Endothelial cell of umbilical vein (primary cell): ENCODE data around the gene ATP2B2. TPM values are rescaled to one million over a fixed set of nuclear protein-coding genes. Genes with fewer than 3 reads are reported as not detected.

Experiments
- BruUV-seq: library from RNA; stranded (reverse); fragments of 400-500 nt; replicated peaks from 2 replicates; lab custom pipeline; 2021; lab: Mats Ljungman, UMichigan
- CTCF ChIA-PET: fragments of 300-600, 350-600 bp; sonication (Branson Sonifier 250); formaldehyde crosslinking; loops from one replicate; lab custom pipeline; 2021; ENCODE audit warnings: antibody characterized with exemption, inconsistent platforms; lab: Charles Lee
- POLR2A ChIA-PET: fragments of 300-600, 350-600 bp; sonication (Branson Sonifier 250); formaldehyde crosslinking; loops from one replicate; lab custom pipeline; 2021; ENCODE audit warnings: antibody characterized with exemption, inconsistent platforms; lab: Charles Lee
- DNase-seq: peaks from one replicate; pipeline ENCODE4 v3.0.0-alpha.2; 2011; ENCODE audit warnings: low read depth, low spot score
- FAIRE-seq: peaks from 2 replicates; lab custom pipeline; 2011; peaks lifted over from hg19 to GRCh38; lab: Jason Lieb, UNC
- H2AFZ ChIP-seq: 2 replicates; pipeline ENCODE4 v1.6.0; 2012; ENCODE audit warnings: low read depth, low read length, control low read depth, inconsistent platforms
- H3K27ac ChIP-seq: 2 replicates; pipeline ENCODE4 v1.5.1; 2011; ENCODE audit warnings: low read depth, mild to moderate bottlenecking, control low read depth, low read length, moderate library complexity; ENCODE audit not compliant: insufficient read depth
- H3K27me3 ChIP-seq, 2 experiments: 2 replicates each; pipeline versions ENCODE4 v1.6.0 to v1.6.1; 2011; ENCODE audit warnings: low read length in 2 of 2, mixed read lengths in 1 of 2; ENCODE audit not compliant: control insufficient read depth in 2 of 2, insufficient read depth in 2 of 2
- H3K36me3 ChIP-seq, 2 experiments: 2 replicates in 1 of 2; 3 replicates in 1 of 2; pipeline ENCODE4 v1.5.1; 2011; ENCODE audit warnings: low read length in 2 of 2, mild to moderate bottlenecking in 1 of 2, moderate library complexity in 1 of 2; ENCODE audit not compliant: control insufficient read depth in 2 of 2, insufficient read depth in 2 of 2; ENCODE audit errors: extremely low read depth in 1 of 2
- H3K4me1 ChIP-seq: 3 replicates; pipeline ENCODE4 v1.5.1; 2011; ENCODE audit warnings: mild to moderate bottlenecking, low read length; ENCODE audit not compliant: control insufficient read depth, insufficient read depth; ENCODE audit errors: extremely low read depth
- H3K4me2 ChIP-seq: 2 replicates; pipeline ENCODE4 v1.6.1; 2011; ENCODE audit warnings: low read length, control low read depth, mixed read lengths; ENCODE audit not compliant: insufficient read depth
- H3K4me3 ChIP-seq, 3 experiments: fragments of 200-600 bp in 1 of 3; sonication (generic), shearing (Covaris generic) in 1 of 3; replicated peaks in 1 of 3; 2 replicates each; pipeline ENCODE4 v1.5.1; 2011 to 2016; ENCODE audit warnings: control low read depth in 3 of 3, low read length in 3 of 3, mild to moderate bottlenecking in 2 of 3, inconsistent platforms in 1 of 3, low read depth in 1 of 3, moderate library complexity in 1 of 3; ENCODE audit not compliant: insufficient read depth in 1 of 3
- H3K79me2 ChIP-seq: 2 replicates; pipeline ENCODE4 v1.6.0; 2012; ENCODE audit warnings: low read length, inconsistent platforms; ENCODE audit not compliant: control insufficient read depth, insufficient read depth
- H3K9ac ChIP-seq: replicated peaks from 2 replicates; pipeline ENCODE3; 2011; ENCODE audit warnings: low read length, control low read depth; ENCODE audit not compliant: insufficient read depth; ENCODE audit errors: extremely low read depth
- H3K9me1 ChIP-seq: replicated peaks from 3 replicates; pipeline ENCODE4 v1.6.0; 2011; ENCODE audit warnings: mild to moderate bottlenecking, low read length; ENCODE audit not compliant: control insufficient read depth, insufficient read depth; ENCODE audit errors: extremely low read depth
- H3K9me3 ChIP-seq: replicated peaks from 2 replicates; pipeline ENCODE4 v1.5.1; 2012; ENCODE audit warnings: low read length, inconsistent platforms; ENCODE audit not compliant: control insufficient read depth, insufficient read depth
- H4K20me1 ChIP-seq: replicated peaks from 2 replicates; pipeline ENCODE3; 2011; ENCODE audit warnings: mild to moderate bottlenecking, low read length; ENCODE audit not compliant: control insufficient read depth, insufficient read depth; ENCODE audit errors: extremely low read depth
- CTCF ChIP-seq, 2 donors: IDR thresholded peaks; 1 replicate in 1 of 2; 2 replicates in 1 of 2; pipeline ENCODE4 v1.5.1; 2011; ENCODE audit warnings: low read length in 2 of 2, mild to moderate bottlenecking in 2 of 2, moderate library complexity in 2 of 2, control low read depth in 1 of 2, inconsistent platforms in 1 of 2, low read depth in 1 of 2; ENCODE audit not compliant: insufficient read depth in 1 of 2; ENCODE audit errors: extremely low read depth in 1 of 2
- EZH2 ChIP-seq: IDR thresholded peaks from 2 replicates; pipeline ENCODE4 v1.6.1; 2012; ENCODE audit warnings: borderline replicate concordance, low read depth, mild to moderate bottlenecking, moderate library complexity, low read length, inconsistent platforms; ENCODE audit not compliant: severe bottlenecking
- FOS ChIP-seq: IDR thresholded peaks from 2 replicates; pipeline ENCODE4 v1.6.1; 2011; ENCODE audit warnings: mild to moderate bottlenecking, low read length, moderate library complexity, borderline replicate concordance; ENCODE audit not compliant: insufficient read depth
- GATA2 ChIP-seq: IDR thresholded peaks from 2 replicates; pipeline ENCODE4 v1.7.0; 2011; ENCODE audit warnings: low read depth, mild to moderate bottlenecking, moderate library complexity, mixed read lengths, low read length; ENCODE audit not compliant: insufficient read length, insufficient read depth
- JUN ChIP-seq: IDR thresholded peaks from 2 replicates; pipeline ENCODE4 v1.6.1; 2011; ENCODE audit warnings: borderline replicate concordance, low read depth; ENCODE audit not compliant: insufficient read length, insufficient read depth
- MAX ChIP-seq: IDR thresholded peaks from 2 replicates; pipeline ENCODE4 v1.6.1; 2011; ENCODE audit not compliant: insufficient read depth, insufficient read length
- MYC ChIP-seq: IDR thresholded peaks from one replicate; pipeline ENCODE4 v1.6.1; 2011; ENCODE audit warnings: mild to moderate bottlenecking, low read depth, low read length
- POLR2A ChIP-seq: IDR thresholded peaks from 2 replicates; pipeline ENCODE4 v1.6.1; 2012; ENCODE audit warnings: low read depth, mild to moderate bottlenecking, control low read depth, low read length
- POLR2AphosphoS5 ChIP-seq: IDR thresholded peaks from 2 replicates; pipeline ENCODE4 v1.6.1; 2012; ENCODE audit warnings: low read depth, mild to moderate bottlenecking, control low read depth, low read length, moderate library complexity; ENCODE audit not compliant: insufficient read depth
- dilution Hi-C: fragments of 300-500 bp; cut with MboI; formaldehyde crosslinking; loops from one replicate; pipeline ENCODE4 v1.15.0; 2019; ENCODE audit warnings: low sequenced_read_pairs; ENCODE audit not compliant: extremely low pct_ligation_motif_present
- intact Hi-C: fragments of 100-400 bp; cut with micrococcal nuclease; formaldehyde crosslinking; loops from one replicate; pipeline ENCODE4 v1.10.0; 2022
- polyA plus RNA-seq, 4 experiments: library from polyadenylated mRNA; depleted of rRNA in 3 of 4; stranded (reverse) in 3 of 4; unstranded in 1 of 4; fragments of >200 nt; gene quantifications; 2 replicates each; pipeline versions ENCODE4 v1.2.1 to v1.2.3, GENCODE V29; 2011 to 2012; ENCODE audit warnings: missing spikeins in 1 of 4
- total RNA-seq: library from RNA; stranded (reverse); gene quantifications from 2 replicates; pipeline ENCODE4 v1.2.3, GENCODE V29; 2021

ATP2B2 gene
- total and polyA plus RNA-seq, 2 donors (not counting 3 experiments of a cell fraction or from before 2014, with no cell fraction given): not detected

- TF ChIP-seq JUN (no peak), FOS (no peak), GATA2 (no peak), POLR2A (no peak), MYC (no peak), CTCF (IDR thresholded peaks at IDR 0.05; ENCODE audit: extremely low read depth in 1 of 2, insufficient read depth in 1 of 2, low read depth in 1 of 2, low read length in 2 of 2) (no peak), POLR2AphosphoS5 (no peak), MAX (no peak), EZH2 (no peak)
- FAIRE-seq (no peak), DNase-seq (no peak)
- H3K4me2 ChIP-seq: no peak overlapping the region
- no peaks in the 10 kb centered on the region for H3K36me3 ChIP-seq
- no TSS peak for BruUV-seq
- no peak overlapping the region for H3K27ac ChIP-seq
- H3K9ac ChIP-seq: no peak overlapping the region
- H3K4me3 ChIP-seq: no peak overlapping the region
- no peak overlapping the region for H2AFZ ChIP-seq
- dilution Hi-C loops (no loop called here), intact Hi-C loops (no loop called here)
- H3K9me1 ChIP-seq: no peaks in the 10 kb centered on the region
- H3K79me2 ChIP-seq: no peaks in the 10 kb centered on the region
- no peaks in the 10 kb centered on the region for H3K9me3 ChIP-seq
- H3K27me3 ChIP-seq: no peaks in the 10 kb centered on the region
- POLR2A ChIA-PET: no interaction called here
- no peaks in the 10 kb centered on the region for H4K20me1 ChIP-seq
- CTCF ChIA-PET: interaction anchor here (0.9 to 1.5 kb wide), 3 partner anchors 9 to 398 kb away, joined by 3 to 4 read pairs (median 3); no protein-coding TSS in a partner anchor
- H3K4me1 ChIP-seq: no peaks in the 10 kb centered on the region
Observed at GRCh38 chr3:10340046-10340445, 165.3 kb downstream of the ATP2B2 start.
